ENCODE results near the gene XRN2.

- no peak for TF ChIP-seq CTCF (conservative IDR thresholded peaks at IDR 0.05; ENCODE audit: low read depth, low read length)
- TF ChIP-seq EZH2 (IDR thresholded peaks at IDR 0.05; ENCODE audit: low read length, unreplicated experiment): no peak
- TF ChIP-seq EZH2phosphoT487 (IDR thresholded peaks at IDR 0.05; ENCODE audit: borderline replicate concordance, low read length): no peak
Observed at GRCh38 chr20:21353236-21353635, 50.1 kb downstream of the XRN2 start.

Data from PC-3 (cell line).